Right atrium auricular region (tissue), 2 donors: ENCODE measurements around the gene PLEKHG3. TPM values are rescaled to one million over a fixed set of nuclear protein-coding genes. Genes with fewer than 3 reads are reported as not detected.
"Not testable (repeated sequence)": the region's sequence is repeated elsewhere in the genome, so short reads cannot be mapped to it uniquely, and the experiment has no call there.

Experiments
- DNase-seq: peaks from one replicate; pipeline ENCODE4 v3.0.0-alpha.2; 2019; ENCODE audit warnings: low spot score
- H3K27ac ChIP-seq, 2 donors: fragments of 200-600 bp; sonication (generic); 1 replicate in 1 of 2; 2 replicates in 1 of 2; pipeline ENCODE4 v1.5.1; 2016 to 2019
- H3K27me3 ChIP-seq, 2 donors: fragments of 200-600 bp; sonication (generic); one replicate each; pipeline versions ENCODE4 v1.5.1 to v1.6.0; 2017 to 2019
- H3K36me3 ChIP-seq: fragments of 200-600 bp; sonication (generic); one replicate; pipeline ENCODE4 v1.5.1; 2016
- H3K4me1 ChIP-seq, 2 donors: fragments of 200-600 bp; sonication (generic); one replicate each; pipeline versions ENCODE4 v1.5.1 to v1.6.0; 2017 to 2019
- H3K4me3 ChIP-seq, 2 donors: fragments of 200-600 bp; sonication (generic); 1 replicate in 1 of 2; 2 replicates in 1 of 2; pipeline ENCODE4 v1.5.1; 2017 to 2019; ENCODE audit warnings: mild to moderate bottlenecking in 1 of 2, moderate library complexity in 1 of 2
- H3K9me3 ChIP-seq, 2 donors: fragments of 200-600 bp; sonication (generic); one replicate each; pipeline ENCODE4 v1.5.1; 2019
- total RNA-seq, 2 donors: library from RNA; depleted of rRNA; stranded (reverse); fragments of >200 nt; gene quantifications; one replicate each; pipeline ENCODE4 v1.1.0, GENCODE V29; 2016
- TF ChIP-seq, protein P1 (sequence below), 2 donors: fragments of 200-600 bp; sonication (generic); IDR thresholded peaks; one replicate each; pipeline ENCODE4 v1.5.1; 2019; ENCODE audit warnings: antibody characterized with exemption in 2 of 2

PLEKHG3 gene
- total RNA-seq, 2 donors from 2014 or later: 26.1 to 28.1 TPM

DNA sequence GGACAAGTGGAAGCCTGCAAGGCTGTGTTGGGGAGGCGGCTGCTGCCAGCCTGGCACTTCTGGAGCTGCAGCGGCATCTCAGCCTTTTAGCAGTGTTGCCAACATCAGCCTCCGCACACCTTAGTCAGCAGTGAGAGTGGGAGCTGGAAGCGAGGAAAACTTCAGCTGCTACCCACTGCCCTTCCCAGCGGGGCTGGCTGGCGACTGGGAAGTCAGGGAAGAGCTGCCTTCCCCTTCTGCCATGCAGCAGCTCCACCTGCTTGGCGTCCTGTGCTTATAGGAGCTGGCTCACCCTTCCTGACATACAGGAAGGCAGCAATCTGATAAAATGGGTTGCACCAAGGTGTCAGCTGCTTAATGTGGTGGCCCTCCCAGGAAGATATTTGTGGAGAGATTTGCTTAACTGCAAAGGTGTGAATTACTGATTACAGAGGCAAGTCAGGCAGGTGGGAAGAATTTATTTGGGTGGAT, 15.4 kb upstream of the PLEKHG3 start:
- DNase-seq: no peak
- H3K9me3 ChIP-seq: no peaks in the 10 kb centered on the region
- no peak overlapping the region for H3K4me3 ChIP-seq

DNA sequence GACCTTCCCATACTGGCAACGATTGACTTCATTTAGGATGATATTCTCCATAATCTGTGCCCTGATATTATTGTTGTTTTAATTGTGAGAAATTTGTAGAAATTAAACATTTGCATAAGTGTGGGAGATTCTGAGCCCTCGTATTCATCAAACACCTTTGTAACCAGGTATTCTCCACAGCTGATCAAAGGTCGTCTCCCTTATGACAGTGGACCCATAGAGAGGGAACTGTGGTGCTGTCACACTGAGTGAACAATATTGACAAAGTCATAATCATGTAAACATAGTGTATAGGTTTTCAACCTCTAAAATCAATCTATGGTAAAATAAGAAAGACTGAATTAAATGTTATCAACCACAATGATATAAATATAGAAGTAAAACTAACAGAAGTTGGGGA, 14.9 kb upstream of the PLEKHG3 start:
- Histone ChIP-seq H3K9me3 (no peaks in the 10 kb centered on the region), H3K36me3 (no peaks in the 10 kb centered on the region), H3K4me3 (no peak overlapping the region), H3K4me1 (peaks cover 0 to 22% of the 10 kb centered on the region in 2 donors), H3K27ac (no peak overlapping the region), H3K27me3 (no peaks in the 10 kb centered on the region)
- no peak for DNase-seq
- TF ChIP-seq, protein P1, sequence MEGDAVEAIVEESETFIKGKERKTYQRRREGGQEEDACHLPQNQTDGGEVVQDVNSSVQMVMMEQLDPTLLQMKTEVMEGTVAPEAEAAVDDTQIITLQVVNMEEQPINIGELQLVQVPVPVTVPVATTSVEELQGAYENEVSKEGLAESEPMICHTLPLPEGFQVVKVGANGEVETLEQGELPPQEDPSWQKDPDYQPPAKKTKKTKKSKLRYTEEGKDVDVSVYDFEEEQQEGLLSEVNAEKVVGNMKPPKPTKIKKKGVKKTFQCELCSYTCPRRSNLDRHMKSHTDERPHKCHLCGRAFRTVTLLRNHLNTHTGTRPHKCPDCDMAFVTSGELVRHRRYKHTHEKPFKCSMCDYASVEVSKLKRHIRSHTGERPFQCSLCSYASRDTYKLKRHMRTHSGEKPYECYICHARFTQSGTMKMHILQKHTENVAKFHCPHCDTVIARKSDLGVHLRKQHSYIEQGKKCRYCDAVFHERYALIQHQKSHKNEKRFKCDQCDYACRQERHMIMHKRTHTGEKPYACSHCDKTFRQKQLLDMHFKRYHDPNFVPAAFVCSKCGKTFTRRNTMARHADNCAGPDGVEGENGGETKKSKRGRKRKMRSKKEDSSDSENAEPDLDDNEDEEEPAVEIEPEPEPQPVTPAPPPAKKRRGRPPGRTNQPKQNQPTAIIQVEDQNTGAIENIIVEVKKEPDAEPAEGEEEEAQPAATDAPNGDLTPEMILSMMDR (IDR thresholded peaks at IDR 0.05): no peak

More for the DNA sequence above, 15.4 kb upstream of the PLEKHG3 start:
- no peaks in the 10 kb centered on the region for H3K36me3 ChIP-seq
- TF ChIP-seq, protein P1 (IDR thresholded peaks at IDR 0.05): no peak
- no peak overlapping the region for H3K27ac ChIP-seq
- peaks cover 0 to 18% of the 10 kb centered on the region in 2 donors for H3K4me1 ChIP-seq
- no peaks in the 10 kb centered on the region for H3K27me3 ChIP-seq

DNA sequence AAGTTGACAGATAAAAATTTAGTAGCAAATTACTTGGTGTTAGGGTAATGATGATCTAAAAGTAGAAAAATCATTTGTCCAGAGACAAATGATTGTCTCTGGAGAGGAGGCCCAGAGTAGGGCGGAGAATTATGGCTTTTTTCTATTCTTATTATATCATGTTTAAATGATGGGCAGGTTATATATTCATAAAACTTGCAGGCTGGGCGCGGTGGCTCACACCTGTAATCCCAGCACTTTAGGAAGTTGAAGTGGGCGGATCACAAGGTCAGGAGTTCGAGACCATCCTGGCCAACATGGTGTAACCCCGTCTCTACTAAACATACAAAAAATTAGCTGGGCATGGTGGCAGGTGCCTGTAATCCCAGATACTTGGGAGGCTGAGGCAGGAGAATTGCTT, 13.6 kb upstream of the PLEKHG3 start:
- DNase-seq: not testable (repeated sequence)
- H3K4me1 ChIP-seq: peaks cover 0 to 34% of the 10 kb centered on the region in 2 donors

DNA sequence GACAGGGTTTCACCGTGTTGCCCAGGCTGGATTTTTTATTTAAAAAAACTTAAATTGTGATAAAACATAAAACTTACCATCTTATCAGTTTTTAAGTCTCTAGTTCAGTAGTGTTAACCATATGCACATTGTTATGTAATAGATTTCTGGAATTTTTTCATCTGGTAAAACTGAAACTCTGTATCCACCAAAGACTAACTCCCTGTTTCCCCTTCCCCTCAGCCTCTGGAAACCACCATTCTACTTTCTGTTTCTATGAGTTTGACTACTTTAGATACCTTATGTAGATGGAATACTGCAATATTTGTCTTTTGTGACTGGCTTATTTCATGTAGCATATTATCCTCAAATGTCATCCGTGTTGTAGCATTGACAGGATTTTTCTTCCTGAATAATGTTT, 12.8 kb upstream of the PLEKHG3 start:
- DNase-seq: no peak
- H3K36me3 ChIP-seq: no peaks in the 10 kb centered on the region
- H3K27me3 ChIP-seq: no peaks in the 10 kb centered on the region
- TF ChIP-seq, protein P1 (IDR thresholded peaks at IDR 0.05): no peak
- H3K4me3 ChIP-seq: no peak overlapping the region
- H3K27ac ChIP-seq: no peak overlapping the region
- H3K4me1 ChIP-seq: peaks cover 0 to 42% of the 10 kb centered on the region in 2 donors
- no peaks in the 10 kb centered on the region for H3K9me3 ChIP-seq

More for the DNA sequence above, 13.6 kb upstream of the PLEKHG3 start:
- H3K27me3 ChIP-seq, H3K4me3 ChIP-seq, H3K27ac ChIP-seq, H3K36me3 ChIP-seq, H3K9me3 ChIP-seq: not testable (repeated sequence)

DNA sequence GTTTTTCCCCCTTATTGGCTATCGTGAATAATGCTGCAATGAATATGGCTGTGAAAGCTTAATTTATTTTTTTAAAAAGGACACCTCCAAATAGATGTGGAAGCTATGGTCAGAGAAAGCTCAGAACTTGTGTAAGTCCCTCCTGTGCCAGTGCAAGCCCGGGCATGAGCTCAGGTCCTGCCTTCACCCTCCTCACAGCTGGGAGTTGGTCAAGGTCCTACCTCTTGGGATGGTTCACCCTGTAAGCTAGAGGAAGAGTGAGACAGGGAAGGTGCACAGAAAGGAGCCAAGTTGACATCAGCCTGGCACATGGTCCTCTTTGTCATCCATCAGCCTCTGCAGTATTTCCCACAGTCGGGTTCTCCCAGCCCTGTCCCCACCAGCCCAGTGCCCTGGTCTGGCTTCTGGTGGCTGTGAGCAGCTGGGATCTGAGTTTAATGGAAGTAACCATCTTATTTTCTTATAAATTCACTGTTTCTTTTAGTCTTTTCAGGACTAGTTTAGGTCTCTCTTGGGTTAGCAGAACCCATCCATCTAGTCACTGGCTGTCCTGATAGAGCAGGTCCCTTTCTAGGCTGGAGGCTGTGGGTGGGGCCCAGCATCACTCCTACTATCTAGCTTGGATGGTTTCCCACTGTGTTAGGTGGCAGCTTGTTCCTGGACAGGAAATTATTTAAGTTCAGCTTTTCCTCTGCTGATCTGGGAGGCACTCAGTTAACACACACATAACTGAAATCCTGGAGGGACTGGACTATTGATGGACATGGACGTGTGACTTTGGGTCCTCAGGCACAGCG, 11.8 kb upstream of the PLEKHG3 start:
- TF ChIP-seq, protein P1 (IDR thresholded peaks at IDR 0.05): no peak
- no peak for DNase-seq
- Histone ChIP-seq H3K27me3 (no peaks in the 10 kb centered on the region), H3K27ac (peak overlapping the region; percentile 56 to 65), H3K9me3 (no peaks in the 10 kb centered on the region), H3K36me3 (no peaks in the 10 kb centered on the region), H3K4me3 (no peak overlapping the region), H3K4me1 (peaks cover 0 to 46% of the 10 kb centered on the region in 2 donors)

DNA sequence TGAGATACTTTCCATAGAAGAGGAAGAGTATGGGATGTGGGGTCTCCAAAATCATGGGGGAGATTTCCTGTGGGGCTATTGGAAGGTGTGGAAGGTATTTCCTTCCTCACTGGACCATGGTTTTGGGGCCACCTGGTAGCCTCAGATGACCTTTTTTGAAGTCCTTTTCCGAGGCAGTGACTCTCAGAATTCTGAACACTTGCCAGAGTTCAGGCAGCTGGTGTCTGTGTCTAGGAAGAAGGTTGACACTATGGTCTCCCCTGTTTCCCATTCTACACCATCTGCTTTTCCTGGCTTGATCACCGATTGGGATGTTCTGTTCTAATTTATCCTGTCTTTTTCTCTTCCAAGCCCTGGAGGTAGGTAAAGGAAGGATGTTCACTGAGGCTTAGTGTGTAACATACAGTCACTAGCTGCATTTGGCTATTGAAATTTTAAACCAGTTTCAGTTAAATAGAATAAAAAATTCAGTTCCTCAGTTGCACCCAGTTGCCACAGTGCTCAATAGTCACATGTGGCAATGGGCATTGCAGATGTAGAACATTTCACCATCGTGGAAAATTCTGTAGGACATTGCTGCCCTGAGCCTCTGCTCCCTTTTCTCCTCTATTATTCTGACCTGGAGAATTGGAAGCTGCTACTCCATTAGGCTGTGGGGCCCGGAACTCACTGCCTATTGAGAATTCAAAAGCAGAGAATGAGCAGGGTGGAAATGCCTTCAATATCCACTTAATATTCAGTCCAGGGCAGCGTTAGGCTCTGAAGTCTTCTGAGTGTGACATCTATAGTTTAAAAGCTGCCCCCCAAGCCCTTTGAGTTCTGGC, 11.0 kb upstream of the PLEKHG3 start:
- H3K4me3 ChIP-seq: no peak overlapping the region
- no peaks in the 10 kb centered on the region for H3K27me3 ChIP-seq
- TF ChIP-seq, protein P1 (IDR thresholded peaks at IDR 0.05): no peak
- no peak for DNase-seq
- H3K9me3 ChIP-seq: no peaks in the 10 kb centered on the region
- H3K4me1 ChIP-seq: peaks cover 0 to 46% of the 10 kb centered on the region in 2 donors
- H3K36me3 ChIP-seq: no peaks in the 10 kb centered on the region
- H3K27ac ChIP-seq: peak overlapping the region; percentile 56 to 65
